Posterior vena cava (tissue), 2 donors: ENCODE results near the gene ARPC5. TPM values are rescaled to one million over a fixed set of nuclear protein-coding genes. Genes with fewer than 3 reads are reported as not detected.
A peak's percentile ranks its signal among the peaks of the same experiment; 100 is the strongest.
"Not testable (repeated sequence)": the region's sequence is repeated elsewhere in the genome, so short reads cannot be mapped to it uniquely, and the experiment has no call there.

Experiments
- DNase-seq: peaks from one replicate; pipeline ENCODE4 v3.0.0-alpha.2; 2020; ENCODE audit warnings: low spot score
- intact Hi-C, 2 donors: fragments of 100-400 bp; cut with DNase I; formaldehyde crosslinking; loops; one replicate each; pipeline versions ENCODE4 v1.14.1 to v1.14.2; 2022 to 2023
- total RNA-seq, 2 donors: library from RNA; stranded (reverse); fragmentation: NEBNext Ultra II Directional; extraction: Animal tissue kit (Norgen Biotek cat#: 25700); gene quantifications; one replicate each; pipeline ENCODE4 v1.2.1, GENCODE V29; 2021
- donor health status: DM: yes; HTN: yes; CAD: no.
- donor health status: DM: yes; HTN: yes; CAD: no.

The ARPC5 gene
- total RNA-seq, 2 donors from 2014 or later: 118 TPM

GRCh38 chr1:183652107-183652506, 16.5 kb upstream of the ARPC5 start:
- intact Hi-C loops: loop anchor here in 1 of 2 donors (5.0 kb wide), 1 partner anchor 265 kb away; no protein-coding TSS in a partner anchor
- no peak for DNase-seq

- intact Hi-C loops: loop anchor here in 1 of 2 donors (5.0 kb wide), 1 partner anchor 266 kb away; no protein-coding TSS in a partner anchor
- no peak for DNase-seq
Observed at GRCh38 chr1:183651612-183652011, 16.0 kb upstream of the ARPC5 start.

- intact Hi-C loops: no loop called here
- no peak for DNase-seq
Observed at GRCh38 chr1:183648042-183648441, 12.5 kb upstream of the ARPC5 start.

GRCh38 chr1:183646776-183647175, 11.2 kb upstream of the ARPC5 start:
- no peak for DNase-seq
- intact Hi-C loops: no loop called here

GRCh38 chr1:183645531-183645930, 9.9 kb upstream of the ARPC5 start:
- intact Hi-C loops: no loop called here
- DNase-seq: no peak

- intact Hi-C loops: no loop called here
- no peak for DNase-seq
Observed at GRCh38 chr1:183642166-183642565, 6.6 kb upstream of the ARPC5 start.

- no peak for DNase-seq
- intact Hi-C loops: no loop called here
Observed at GRCh38 chr1:183640193-183640592, 4.6 kb upstream of the ARPC5 start.

GRCh38 chr1:183638649-183639387, 3.2 kb upstream of the ARPC5 start:
- no peak for DNase-seq
- intact Hi-C loops: no loop called here

GRCh38 chr1:183636783-183637182, 1.2 kb upstream of the ARPC5 start:
- DNase-seq: no peak
- intact Hi-C loops: no loop called here

GRCh38 chr1:183636334-183636682, 725 bp upstream of the ARPC5 start:
- intact Hi-C loops: no loop called here
- DNase-seq: no peak

- intact Hi-C loops: no loop called here
- peak; percentile 83 for DNase-seq
Observed at GRCh38 chr1:183635099-183635605, 431 bp downstream of the ARPC5 start.

GRCh38 chr1:183634429-183635065, 1.0 kb downstream of the ARPC5 start:
- no peak for DNase-seq
- intact Hi-C loops: no loop called here

- intact Hi-C loops: no loop called here
- no peak for DNase-seq
Observed at GRCh38 chr1:183633676-183634343, 1.8 kb downstream of the ARPC5 start.

GRCh38 chr1:183632964-183633363, 2.6 kb downstream of the ARPC5 start:
- intact Hi-C loops: no loop called here
- DNase-seq: no peak

GRCh38 chr1:183632114-183632513, 3.5 kb downstream of the ARPC5 start:
- DNase-seq: no peak
- intact Hi-C loops: no loop called here

GRCh38 chr1:183630748-183631147, 4.8 kb downstream of the ARPC5 start:
- intact Hi-C loops: no loop called here

GRCh38 chr1:183628537-183628936, 7.0 kb downstream of the ARPC5 start:
- intact Hi-C loops: no loop called here
- DNase-seq: no peak

More at GRCh38 chr1:183630748-183631147, 4.8 kb downstream of the ARPC5 start:
- DNase-seq: no peak

- intact Hi-C loops: not testable (repeated sequence)
Observed at GRCh38 chr1:183626236-183626635, 9.3 kb downstream of the ARPC5 start.

GRCh38 chr1:183622884-183623785, 12.4 kb downstream of the ARPC5 start:
- no peak for DNase-seq

More at GRCh38 chr1:183626236-183626635, 9.3 kb downstream of the ARPC5 start:
- DNase-seq: not testable (repeated sequence)

More at GRCh38 chr1:183622884-183623785, 12.4 kb downstream of the ARPC5 start:
- intact Hi-C loops: no loop called here
